ENCODE results near the gene MTX1.

Gene MTX1

DNA sequence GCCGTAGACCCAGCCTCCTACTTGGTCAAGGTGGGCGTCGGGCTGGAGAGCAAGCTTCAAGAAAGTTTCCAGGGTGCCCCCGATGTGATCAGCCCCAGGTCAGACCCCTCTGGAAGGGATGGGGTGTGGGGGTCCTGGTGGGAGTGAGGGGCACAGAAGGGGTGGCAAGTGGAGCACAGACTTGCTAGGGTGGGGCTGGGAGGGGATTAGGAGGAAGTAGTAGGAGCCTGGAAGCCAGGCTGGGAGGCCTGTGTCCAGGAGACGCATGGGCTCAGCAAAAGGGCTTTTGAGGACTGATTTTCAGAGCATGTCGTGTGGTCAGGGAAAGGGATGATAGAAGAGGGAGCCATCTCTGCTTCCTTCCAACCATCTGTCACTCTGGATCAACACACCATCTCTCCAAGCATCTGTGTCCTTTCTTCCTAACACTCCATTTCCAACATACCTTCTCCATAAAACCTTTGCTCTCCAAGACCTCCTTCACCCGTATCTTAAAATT lies 26.4 kb upstream of the MTX1 start:
- Histone ChIP-seq H3K4me1 (ENCODE audit: insufficient read depth, low read length, poor library complexity, severe bottlenecking) (peaks cover under 1% of the 10 kb centered on the region), H3K9me3 (ENCODE audit: insufficient read depth, low read depth, low read length) (no peaks in the 10 kb centered on the region), H3K36me3 (ENCODE audit: insufficient read depth, low read length) (no peaks in the 10 kb centered on the region), H3K9ac (ENCODE audit: low read depth, low read length, poor library complexity, severe bottlenecking) (no peak overlapping the region), H4K20me1 (ENCODE audit: insufficient read depth, low read length, poor library complexity, severe bottlenecking) (no peaks in the 10 kb centered on the region), H3K27me3 (ENCODE audit: insufficient read depth, low read length, poor library complexity, severe bottlenecking) (no peaks in the 10 kb centered on the region), H3F3A (ENCODE audit: low read depth) (no peaks in the 10 kb centered on the region), H2AFZ (ENCODE audit: low read length) (no peak overlapping the region), H3K4me3 (ENCODE audit: low read length, poor library complexity, severe bottlenecking) (no peak overlapping the region), H3K79me2 (ENCODE audit: insufficient read depth, low read length) (no peaks in the 10 kb centered on the region), H3K9me2 (replicated peaks; ENCODE audit: low read depth, low read length) (no peaks in the 10 kb centered on the region), H3K4me2 (ENCODE audit: low read depth, low read length, poor library complexity, severe bottlenecking) (no peak overlapping the region)
- no peak for TF ChIP-seq EZH2phosphoT487 (IDR thresholded peaks at IDR 0.05; ENCODE audit: borderline replicate concordance)
- TF ChIP-seq, protein P1, sequence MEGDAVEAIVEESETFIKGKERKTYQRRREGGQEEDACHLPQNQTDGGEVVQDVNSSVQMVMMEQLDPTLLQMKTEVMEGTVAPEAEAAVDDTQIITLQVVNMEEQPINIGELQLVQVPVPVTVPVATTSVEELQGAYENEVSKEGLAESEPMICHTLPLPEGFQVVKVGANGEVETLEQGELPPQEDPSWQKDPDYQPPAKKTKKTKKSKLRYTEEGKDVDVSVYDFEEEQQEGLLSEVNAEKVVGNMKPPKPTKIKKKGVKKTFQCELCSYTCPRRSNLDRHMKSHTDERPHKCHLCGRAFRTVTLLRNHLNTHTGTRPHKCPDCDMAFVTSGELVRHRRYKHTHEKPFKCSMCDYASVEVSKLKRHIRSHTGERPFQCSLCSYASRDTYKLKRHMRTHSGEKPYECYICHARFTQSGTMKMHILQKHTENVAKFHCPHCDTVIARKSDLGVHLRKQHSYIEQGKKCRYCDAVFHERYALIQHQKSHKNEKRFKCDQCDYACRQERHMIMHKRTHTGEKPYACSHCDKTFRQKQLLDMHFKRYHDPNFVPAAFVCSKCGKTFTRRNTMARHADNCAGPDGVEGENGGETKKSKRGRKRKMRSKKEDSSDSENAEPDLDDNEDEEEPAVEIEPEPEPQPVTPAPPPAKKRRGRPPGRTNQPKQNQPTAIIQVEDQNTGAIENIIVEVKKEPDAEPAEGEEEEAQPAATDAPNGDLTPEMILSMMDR (conservative IDR thresholded peaks at IDR 0.05; ENCODE audit: low read length), result no peak

GRCh38 chr1:155183775-155184221 lies 24.7 kb upstream of the MTX1 start:
- Histone ChIP-seq H3K9me2 (replicated peaks; ENCODE audit: low read depth, low read length) (no peaks in the 10 kb centered on the region), H2AFZ (ENCODE audit: low read length) (no peak overlapping the region), H3K9ac (ENCODE audit: low read depth, low read length, poor library complexity, severe bottlenecking) (no peak overlapping the region), H3K79me2 (ENCODE audit: insufficient read depth, low read length) (no peaks in the 10 kb centered on the region), H3K27me3 (ENCODE audit: insufficient read depth, low read length, poor library complexity, severe bottlenecking) (no peaks in the 10 kb centered on the region), H3F3A (ENCODE audit: low read depth) (no peaks in the 10 kb centered on the region), H4K20me1 (ENCODE audit: insufficient read depth, low read length, poor library complexity, severe bottlenecking) (no peaks in the 10 kb centered on the region), H3K36me3 (ENCODE audit: insufficient read depth, low read length) (no peaks in the 10 kb centered on the region), H3K4me1 (ENCODE audit: insufficient read depth, low read length, poor library complexity, severe bottlenecking) (no peaks in the 10 kb centered on the region), H3K9me3 (ENCODE audit: insufficient read depth, low read depth, low read length) (no peaks in the 10 kb centered on the region), H3K4me2 (ENCODE audit: low read depth, low read length, poor library complexity, severe bottlenecking) (no peak overlapping the region), H3K4me3 (ENCODE audit: low read length, poor library complexity, severe bottlenecking) (no peak overlapping the region)
- TF ChIP-seq, protein P1 (conservative IDR thresholded peaks at IDR 0.05; ENCODE audit: low read length), result no peak
- no peak for TF ChIP-seq EZH2phosphoT487 (IDR thresholded peaks at IDR 0.05; ENCODE audit: borderline replicate concordance)

DNA sequence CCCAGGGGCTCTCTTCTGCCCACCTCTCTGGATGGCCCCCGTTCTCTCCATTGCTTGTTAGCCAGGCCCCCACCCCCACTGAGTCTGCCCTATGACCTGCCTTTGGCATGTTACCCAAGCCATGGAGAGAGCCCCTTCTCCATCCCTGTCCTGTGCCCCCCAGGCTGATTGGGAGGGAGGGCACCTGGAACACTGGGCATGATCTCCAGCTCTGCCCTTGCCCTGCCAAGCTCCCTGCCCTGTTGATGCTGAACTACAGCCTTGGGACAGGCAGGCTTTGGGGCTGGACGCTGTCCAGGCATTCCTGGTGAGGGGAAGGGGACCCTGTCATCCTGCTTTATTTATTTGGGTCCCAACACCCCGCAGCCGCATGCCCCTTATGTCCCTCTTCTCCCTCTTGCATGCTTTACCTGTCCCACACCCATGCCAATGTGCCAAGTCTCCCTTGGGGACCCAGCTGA lies 24.1 kb upstream of the MTX1 start:
- Histone ChIP-seq H2AFZ (ENCODE audit: low read length) (no peak overlapping the region), H3K4me3 (ENCODE audit: low read length, poor library complexity, severe bottlenecking) (no peak overlapping the region), H4K20me1 (ENCODE audit: insufficient read depth, low read length, poor library complexity, severe bottlenecking) (no peaks in the 10 kb centered on the region), H3K9ac (ENCODE audit: low read depth, low read length, poor library complexity, severe bottlenecking) (no peak overlapping the region), H3K36me3 (ENCODE audit: insufficient read depth, low read length) (no peaks in the 10 kb centered on the region), H3K4me1 (ENCODE audit: insufficient read depth, low read length, poor library complexity, severe bottlenecking) (no peaks in the 10 kb centered on the region), H3F3A (ENCODE audit: low read depth) (no peaks in the 10 kb centered on the region), H3K27me3 (ENCODE audit: insufficient read depth, low read length, poor library complexity, severe bottlenecking) (no peaks in the 10 kb centered on the region), H3K4me2 (ENCODE audit: low read depth, low read length, poor library complexity, severe bottlenecking) (no peak overlapping the region), H3K9me2 (replicated peaks; ENCODE audit: low read depth, low read length) (no peaks in the 10 kb centered on the region), H3K79me2 (ENCODE audit: insufficient read depth, low read length) (no peaks in the 10 kb centered on the region), H3K9me3 (ENCODE audit: insufficient read depth, low read depth, low read length) (no peaks in the 10 kb centered on the region)
- TF ChIP-seq EZH2phosphoT487 (IDR thresholded peaks at IDR 0.05; ENCODE audit: borderline replicate concordance), result no peak
- TF ChIP-seq, protein P1 (conservative IDR thresholded peaks at IDR 0.05; ENCODE audit: low read length), result no peak
